Natural killer cell (primary cell): ENCODE measurements around the gene GADD45G. TPM values are rescaled to one million over a fixed set of nuclear protein-coding genes. Genes with fewer than 3 reads are reported as not detected.

Experiments
- ATAC-seq, 3 donors: fragments of 150-1000 bp in 2 of 3; fragments of 200-7000 bp in 1 of 3; cut with Tn5 transposase; 1 replicate in 1 of 3; 2 replicates in 2 of 3; pipeline ENCODE4 v1.10.0; 2021; ENCODE audit warnings: mild to moderate bottlenecking in 2 of 3, moderate library complexity in 2 of 3
- DNase-seq, 2 donors: peaks; one replicate each; pipeline versions ENCODE4 v3.0.0 to v3.0.0-alpha.2; 2013 to 2021; ENCODE audit warnings: mixed read lengths in 1 of 2
- H3K27ac ChIP-seq: one replicate; pipeline ENCODE4 v1.5.1; 2013; ENCODE audit warnings: mild to moderate bottlenecking, low read length
- H3K27me3 ChIP-seq: one replicate; pipeline ENCODE4 v1.6.1; 2013; ENCODE audit warnings: low read length; ENCODE audit not compliant: control insufficient read depth, insufficient read depth
- H3K36me3 ChIP-seq: one replicate; pipeline ENCODE4 v1.6.1; 2013; ENCODE audit warnings: low read length; ENCODE audit not compliant: control insufficient read depth, insufficient read depth
- H3K4me1 ChIP-seq: one replicate; pipeline ENCODE4 v1.6.1; 2013; ENCODE audit warnings: low read length; ENCODE audit not compliant: control insufficient read depth, insufficient read depth
- H3K4me3 ChIP-seq: one replicate; pipeline ENCODE4 v1.5.1; 2013; ENCODE audit warnings: low read length
- H3K9me3 ChIP-seq: one replicate; pipeline ENCODE4 v1.6.1; 2013; ENCODE audit warnings: low read length; ENCODE audit not compliant: control insufficient read depth, insufficient read depth
- H3K27ac Mint-ChIP-seq, 2 donors: one replicate each; pipeline ENCODE4 v1.8.0; 2022; ENCODE audit warnings: mild to moderate bottlenecking in 2 of 2, mixed read lengths in 2 of 2, moderate library complexity in 1 of 2
- H3K27me3 Mint-ChIP-seq, 2 donors: one replicate each; pipeline ENCODE4 v1.8.0; 2022; ENCODE audit warnings: low read depth in 2 of 2, mixed read lengths in 2 of 2
- H3K36me3 Mint-ChIP-seq: one replicate; pipeline ENCODE4 v1.8.0; 2022; ENCODE audit warnings: mixed read lengths
- H3K4me1 Mint-ChIP-seq, 2 donors: one replicate each; pipeline ENCODE4 v1.8.0; 2022; ENCODE audit warnings: mixed read lengths in 2 of 2
- H3K4me3 Mint-ChIP-seq: one replicate; pipeline ENCODE4 v1.8.0; 2022; ENCODE audit warnings: mild to moderate bottlenecking, moderate library complexity, mixed read lengths
- H3K9me3 Mint-ChIP-seq, 2 donors: one replicate each; pipeline ENCODE4 v1.8.0; 2022; ENCODE audit warnings: mixed read lengths in 2 of 2
- WGBS: methylation state at CpG from one replicate; pipeline ENCODE4 v1.1.7; 2013; ENCODE audit warnings: missing lambda C conversion rate; ENCODE audit not compliant: insufficient coverage; 5-methylcytosine and 5-hydroxymethylcytosine counted together
- intact Hi-C: fragments of 100-400 bp; cut with micrococcal nuclease; formaldehyde crosslinking; loops from one replicate; pipeline ENCODE4 v1.14.2; 2022
- total RNA-seq, 4 donors: library from RNA; stranded (reverse); fragments of 120-200 nt in 1 of 4; gene quantifications; one replicate each; pipeline versions ENCODE4 v1.2.3 to v1.2.4, GENCODE V29; 2013 to 2022
- TF ChIP-seq, protein P1 (sequence below): fragments of 200-600 bp; IDR thresholded peaks from one replicate; pipeline ENCODE4 v1.8.0; 2022; ENCODE audit warnings: antibody characterized with exemption

Gene GADD45G
- total RNA-seq, 3 donors from 2014 or later (not counting 1 experiment from before 2014, with no cell fraction given) = 2.6 to 3.2 (median 2.8) TPM

DNA sequence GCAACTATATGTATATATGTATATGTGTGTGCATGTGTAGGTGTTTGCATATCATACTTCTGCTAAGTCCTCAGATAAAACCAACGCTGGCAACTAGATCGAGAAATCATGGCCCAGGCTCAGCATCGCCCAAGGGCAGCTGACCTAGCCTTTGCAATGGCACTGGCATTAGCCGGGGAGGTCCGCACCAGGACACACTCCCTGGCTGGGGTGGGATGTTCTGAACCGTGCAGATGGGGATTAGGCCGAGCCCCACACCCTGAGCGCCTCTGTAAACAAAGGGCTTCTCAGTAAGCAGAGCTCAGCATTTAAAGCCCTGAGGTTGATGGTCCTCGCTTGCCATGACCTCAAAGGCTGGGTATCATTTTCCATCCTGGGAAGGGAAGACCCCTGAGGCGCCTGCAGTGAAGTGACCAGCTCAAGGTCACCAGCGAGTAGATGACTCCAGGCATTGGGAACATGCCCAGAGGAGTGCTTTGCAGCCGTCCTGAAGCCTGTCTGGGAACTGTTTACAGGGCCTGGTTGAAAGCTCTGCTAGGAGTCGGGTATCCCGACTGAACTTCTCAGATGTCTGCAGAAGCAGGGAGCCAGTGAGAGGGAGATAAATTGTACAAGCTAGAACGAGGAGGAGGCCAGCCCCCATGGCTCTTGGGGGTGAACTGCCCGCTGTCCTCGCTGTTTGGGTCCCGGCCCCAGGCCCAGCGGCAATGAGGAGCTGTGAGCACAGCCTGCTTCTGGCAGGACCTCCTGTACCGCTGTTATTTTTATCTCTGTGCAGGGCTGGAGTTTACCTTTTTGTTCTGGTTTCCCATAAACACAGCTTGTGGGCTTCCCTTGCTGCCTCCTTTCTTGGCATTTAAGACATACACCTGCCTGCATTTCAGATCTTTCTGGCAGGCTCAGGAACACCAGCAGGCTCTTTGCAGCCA, 18.4 kb downstream of the GADD45G start:
- intact Hi-C loops = no loop called here
- no peaks in the 10 kb centered on the region for H3K4me1 Mint-ChIP-seq
- peaks cover 7 to 14% of the 10 kb centered on the region in 2 donors for H3K27me3 Mint-ChIP-seq
- no peaks in the 10 kb centered on the region for H3K36me3 ChIP-seq
- ATAC-seq (no peak), DNase-seq (no peak)
- H3K4me1 ChIP-seq = no peaks in the 10 kb centered on the region
- H3K27ac ChIP-seq = no peak overlapping the region
- no peaks in the 10 kb centered on the region for H3K27me3 ChIP-seq
- H3K4me3 ChIP-seq = no peak overlapping the region
- no peak overlapping the region for H3K27ac Mint-ChIP-seq
- H3K4me3 Mint-ChIP-seq = no peak overlapping the region
- H3K9me3 ChIP-seq = no peaks in the 10 kb centered on the region
- WGBS = 88% methylated on average over 20 of the region's 20 CpGs
- no peaks in the 10 kb centered on the region for H3K36me3 Mint-ChIP-seq
- TF ChIP-seq, protein P1, sequence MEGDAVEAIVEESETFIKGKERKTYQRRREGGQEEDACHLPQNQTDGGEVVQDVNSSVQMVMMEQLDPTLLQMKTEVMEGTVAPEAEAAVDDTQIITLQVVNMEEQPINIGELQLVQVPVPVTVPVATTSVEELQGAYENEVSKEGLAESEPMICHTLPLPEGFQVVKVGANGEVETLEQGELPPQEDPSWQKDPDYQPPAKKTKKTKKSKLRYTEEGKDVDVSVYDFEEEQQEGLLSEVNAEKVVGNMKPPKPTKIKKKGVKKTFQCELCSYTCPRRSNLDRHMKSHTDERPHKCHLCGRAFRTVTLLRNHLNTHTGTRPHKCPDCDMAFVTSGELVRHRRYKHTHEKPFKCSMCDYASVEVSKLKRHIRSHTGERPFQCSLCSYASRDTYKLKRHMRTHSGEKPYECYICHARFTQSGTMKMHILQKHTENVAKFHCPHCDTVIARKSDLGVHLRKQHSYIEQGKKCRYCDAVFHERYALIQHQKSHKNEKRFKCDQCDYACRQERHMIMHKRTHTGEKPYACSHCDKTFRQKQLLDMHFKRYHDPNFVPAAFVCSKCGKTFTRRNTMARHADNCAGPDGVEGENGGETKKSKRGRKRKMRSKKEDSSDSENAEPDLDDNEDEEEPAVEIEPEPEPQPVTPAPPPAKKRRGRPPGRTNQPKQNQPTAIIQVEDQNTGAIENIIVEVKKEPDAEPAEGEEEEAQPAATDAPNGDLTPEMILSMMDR = no peak
- H3K9me3 Mint-ChIP-seq = no peaks in the 10 kb centered on the region

DNA sequence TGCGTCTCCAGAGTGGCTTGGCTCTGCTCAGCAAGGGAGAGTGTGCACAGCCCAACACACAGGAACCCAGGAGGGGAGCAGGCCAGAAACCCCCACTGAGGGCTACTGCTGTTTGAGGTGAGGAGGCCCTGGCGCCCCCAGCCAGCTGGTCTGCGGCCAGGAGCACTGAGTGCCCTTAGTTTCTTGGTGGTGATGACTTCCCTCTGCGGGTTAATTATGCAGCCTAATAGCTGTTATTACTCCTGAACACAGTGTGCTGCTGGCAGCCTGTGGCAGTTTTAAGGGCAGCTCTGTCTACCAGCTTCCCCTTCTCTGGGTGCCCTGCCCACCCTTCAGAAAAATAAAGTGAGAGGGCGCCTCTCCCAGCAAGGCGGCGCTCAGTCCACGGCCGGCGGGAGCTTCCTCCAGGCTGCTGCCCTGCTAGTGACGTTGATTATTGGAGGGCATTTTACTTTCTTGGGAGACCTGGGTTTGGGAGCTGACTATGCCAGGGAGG, 19.2 kb downstream of the GADD45G start:
- Mint-ChIP-seq H3K27me3 (peaks cover 7 to 20% of the 10 kb centered on the region in 2 donors), H3K36me3 (no peaks in the 10 kb centered on the region), H3K9me3 (no peaks in the 10 kb centered on the region), H3K4me3 (no peak overlapping the region), H3K27ac (no peak overlapping the region), H3K4me1 (no peaks in the 10 kb centered on the region)
- Histone ChIP-seq H3K9me3 (no peaks in the 10 kb centered on the region), H3K4me3 (no peak overlapping the region), H3K27ac (no peak overlapping the region), H3K36me3 (no peaks in the 10 kb centered on the region), H3K4me1 (no peaks in the 10 kb centered on the region), H3K27me3 (no peaks in the 10 kb centered on the region)
- TF ChIP-seq, protein P1 = no peak
- WGBS = 42% methylated on average over 11 of the region's 11 CpGs
- ATAC-seq (no peak), DNase-seq (no peak)
- intact Hi-C loops = no loop called here

DNA sequence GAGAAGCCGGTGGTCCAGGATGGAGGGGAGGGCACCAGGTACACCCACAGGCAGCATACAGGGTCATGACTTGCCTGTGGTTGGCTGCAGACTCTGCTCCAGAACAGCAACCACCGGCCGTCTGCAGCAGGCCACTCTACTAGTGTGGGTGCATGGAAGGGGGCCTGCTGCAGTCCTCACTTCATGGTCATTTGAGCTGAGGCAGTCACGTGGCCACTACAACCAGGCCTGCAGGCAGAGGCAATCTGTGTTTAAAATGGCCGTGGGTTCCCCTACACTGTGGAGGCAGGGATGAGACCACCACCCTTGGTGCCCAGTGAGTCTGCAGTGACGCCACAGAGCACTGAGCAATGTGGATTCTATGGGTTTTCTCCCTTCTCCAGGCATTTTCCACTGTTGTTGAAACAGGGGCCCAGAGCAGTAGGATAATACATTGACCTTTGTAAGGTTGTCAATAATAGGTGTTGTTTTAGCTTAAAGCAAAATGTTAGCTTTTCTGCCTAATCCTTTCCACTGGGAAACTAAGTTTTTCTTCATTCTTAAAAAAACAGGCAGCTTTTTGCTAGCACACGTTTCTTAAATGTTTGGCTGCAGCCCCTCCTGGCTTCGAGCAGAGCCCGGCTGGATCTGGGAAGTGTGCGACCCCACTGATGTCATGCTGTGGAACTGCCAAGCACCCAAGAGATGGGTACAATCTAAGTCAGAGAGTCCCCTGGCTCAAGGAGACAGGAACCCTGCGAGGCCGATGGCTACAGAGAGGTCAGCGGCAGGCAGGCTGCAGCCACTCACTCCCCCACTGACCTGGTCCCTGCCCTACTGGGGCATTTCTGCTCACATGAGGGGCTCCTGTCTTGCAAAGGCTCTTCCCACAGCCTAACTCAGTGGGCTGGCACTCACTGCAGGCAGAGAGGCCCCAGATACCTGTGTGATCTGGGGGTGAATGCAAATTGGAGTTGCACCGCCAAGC, 21.2 kb downstream of the GADD45G start:
- TF ChIP-seq, protein P1 = no peak
- Mint-ChIP-seq H3K4me3 (no peak overlapping the region), H3K27me3 (peaks cover 7 to 23% of the 10 kb centered on the region in 2 donors), H3K9me3 (no peaks in the 10 kb centered on the region), H3K27ac (no peak overlapping the region), H3K4me1 (no peaks in the 10 kb centered on the region), H3K36me3 (no peaks in the 10 kb centered on the region)
- intact Hi-C loops = no loop called here
- H3K27ac ChIP-seq = no peak overlapping the region
- H3K36me3 ChIP-seq = no peaks in the 10 kb centered on the region
- no peak overlapping the region for H3K4me3 ChIP-seq
- 89% methylated on average over 14 of the region's 14 CpGs for WGBS
- no peak for DNase-seq
- H3K4me1 ChIP-seq = no peaks in the 10 kb centered on the region
- ATAC-seq = no peak
- no peaks in the 10 kb centered on the region for H3K9me3 ChIP-seq
- H3K27me3 ChIP-seq = no peaks in the 10 kb centered on the region
